Muscle of leg (tissue), 11 donors: ENCODE data around the gene CLSTN2. TPM values are rescaled to one million over a fixed set of nuclear protein-coding genes. Genes with fewer than 3 reads are reported as not detected.

Source experiments
- DNase-seq: peaks from one replicate; pipeline ENCODE4 v3.0.0; 2013
- H3K27ac ChIP-seq: one replicate; pipeline ENCODE4 v1.5.1; 2013; ENCODE audit warnings: mild to moderate bottlenecking, low read length, control low read depth
- H3K27me3 ChIP-seq: one replicate; pipeline ENCODE4 v1.6.1; 2013; ENCODE audit warnings: low read length; ENCODE audit not compliant: control insufficient read depth, insufficient read depth
- H3K36me3 ChIP-seq: one replicate; pipeline ENCODE4 v1.6.1; 2013; ENCODE audit warnings: low read length; ENCODE audit not compliant: control insufficient read depth, insufficient read depth
- H3K4me1 ChIP-seq: one replicate; pipeline ENCODE4 v1.6.1; 2013; ENCODE audit warnings: low read length; ENCODE audit not compliant: control insufficient read depth, insufficient read depth
- H3K4me3 ChIP-seq: one replicate; pipeline ENCODE4 v1.5.1; 2013; ENCODE audit warnings: low read length, control low read depth
- H3K9me3 ChIP-seq: replicated peaks from 2 replicates; pipeline ENCODE4 v1.6.1; 2013; ENCODE audit warnings: low read depth, low read length; ENCODE audit not compliant: control insufficient read depth
- whole genome bisulfite sequencing: methylation state at CpG from one replicate; pipeline ENCODE4 v1.1.5; 2013; ENCODE audit warnings: missing lambda C conversion rate; ENCODE audit not compliant: insufficient coverage; 5-methylcytosine and 5-hydroxymethylcytosine counted together
- polyA plus RNA-seq, 8 donors: library from polyadenylated mRNA; unstranded; fragments of 120-200 nt; gene quantifications; one replicate each; pipeline versions ENCODE4 v1.2.1 to v1.2.3, GENCODE V29; 2013; ENCODE audit warnings: inconsistent platforms in 1 of 8, low replicate concordance in 1 of 8; ENCODE audit not compliant: insufficient read length in 8 of 8, insufficient read depth in 1 of 8
- total RNA-seq: library from RNA; stranded (reverse); fragments of 120-200 nt; gene quantifications from one replicate; pipeline ENCODE4 v1.2.4, GENCODE V29; 2013

The CLSTN2 gene
- total and polyA plus RNA-seq, 9 donors = 1.9 to 5.2 (median 3.1) TPM

- Histone ChIP-seq H3K27ac (no peak overlapping the region), H3K9me3 (no peaks in the 10 kb centered on the region), H3K36me3 (no peaks in the 10 kb centered on the region), H3K27me3 (no peaks in the 10 kb centered on the region), H3K4me1 (peaks cover 5% of the 10 kb centered on the region), H3K4me3 (no peak overlapping the region)
- DNase-seq = no peak
- WGBS = 72% methylated on average over 2 of the region's 2 CpGs
Measured at GRCh38 chr3:140446734-140447133, 511.7 kb downstream of the CLSTN2 start.

DNA sequence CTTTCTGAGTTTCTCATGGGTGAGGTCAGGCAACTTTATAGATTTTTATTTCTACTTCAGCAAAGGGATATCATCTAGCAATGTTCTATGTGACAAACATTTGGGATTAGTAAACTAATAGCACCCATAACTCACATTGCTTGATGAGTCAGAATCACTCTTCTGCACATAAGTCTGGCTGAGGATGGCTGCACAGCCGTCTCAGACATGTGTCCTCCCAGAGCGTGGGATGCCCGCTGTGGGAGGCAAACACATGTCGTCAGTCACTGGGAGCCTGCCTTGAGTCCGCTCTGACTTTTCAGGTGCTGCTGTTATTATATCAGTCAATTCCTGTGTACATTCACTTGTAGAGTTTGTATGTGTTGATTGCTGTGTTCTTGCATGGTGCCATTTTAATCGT is 512.2 kb downstream of the CLSTN2 start:
- H3K4me3 ChIP-seq = no peak overlapping the region
- H3K27ac ChIP-seq = no peak overlapping the region
- peaks cover 5% of the 10 kb centered on the region for H3K4me1 ChIP-seq
- H3K9me3 ChIP-seq = no peaks in the 10 kb centered on the region
- DNase-seq = no peak
- no peaks in the 10 kb centered on the region for H3K36me3 ChIP-seq
- H3K27me3 ChIP-seq = no peaks in the 10 kb centered on the region
- WGBS = 71% methylated on average over 3 of the region's 6 CpGs

- Histone ChIP-seq H3K9me3 (no peaks in the 10 kb centered on the region), H3K4me1 (no peaks in the 10 kb centered on the region), H3K27ac (no peak overlapping the region), H3K4me3 (no peak overlapping the region), H3K27me3 (no peaks in the 10 kb centered on the region), H3K36me3 (no peaks in the 10 kb centered on the region)
- DNase-seq = no peak
- 79% methylated on average over 2 of the region's 3 CpGs for whole genome bisulfite sequencing
Measured at GRCh38 chr3:140448001-140448400, 513.0 kb downstream of the CLSTN2 start.

- no peak for DNase-seq
- no peaks in the 10 kb centered on the region for H3K27me3 ChIP-seq
- WGBS = 69% methylated on average over 4 of the region's 5 CpGs
- H3K9me3 ChIP-seq = no peaks in the 10 kb centered on the region
- H3K4me1 ChIP-seq = no peaks in the 10 kb centered on the region
- no peak overlapping the region for H3K4me3 ChIP-seq
- H3K27ac ChIP-seq = no peak overlapping the region
- no peaks in the 10 kb centered on the region for H3K36me3 ChIP-seq
Measured at GRCh38 chr3:140449413-140450256, 514.6 kb downstream of the CLSTN2 start.

- no peaks in the 10 kb centered on the region for H3K27me3 ChIP-seq
- H3K27ac ChIP-seq = no peak overlapping the region
- WGBS = no CpG with 5 or more reads among the region's 2 CpGs
- no peaks in the 10 kb centered on the region for H3K36me3 ChIP-seq
- no peak overlapping the region for H3K4me3 ChIP-seq
- H3K9me3 ChIP-seq = no peaks in the 10 kb centered on the region
- DNase-seq = no peak
- H3K4me1 ChIP-seq = peaks cover 5% of the 10 kb centered on the region
Measured at GRCh38 chr3:140453750-140454149, 518.8 kb downstream of the CLSTN2 start.

GRCh38 chr3:140455521-140456214 is 520.7 kb downstream of the CLSTN2 start:
- Histone ChIP-seq H3K27me3 (no peaks in the 10 kb centered on the region), H3K27ac (no peak overlapping the region), H3K4me3 (no peak overlapping the region), H3K4me1 (peaks cover 5% of the 10 kb centered on the region), H3K9me3 (no peaks in the 10 kb centered on the region), H3K36me3 (no peaks in the 10 kb centered on the region)
- peak; percentile 48 for DNase-seq
- 33% methylated on average over 2 of the region's 5 CpGs for WGBS

DNA sequence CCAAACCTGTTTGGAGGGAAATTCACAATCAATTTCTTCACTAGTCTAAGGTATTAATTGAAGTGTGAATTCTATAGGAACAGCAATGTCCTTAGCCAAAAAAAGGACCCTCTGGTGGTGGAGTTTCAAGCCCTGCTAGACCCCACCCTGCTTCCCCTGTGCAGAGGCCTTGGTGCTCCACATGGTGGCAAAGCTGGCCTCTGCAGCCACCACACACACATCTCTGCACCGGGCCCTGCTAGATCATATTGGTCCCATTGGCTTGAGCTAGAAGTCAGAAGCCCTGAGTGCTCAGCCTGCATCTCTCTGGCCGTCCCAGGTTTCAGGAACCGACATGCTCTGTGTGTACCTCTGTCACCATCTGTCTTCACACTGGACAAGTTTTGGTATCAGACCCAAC is 522.0 kb downstream of the CLSTN2 start:
- Histone ChIP-seq H3K36me3 (no peaks in the 10 kb centered on the region), H3K27ac (no peak overlapping the region), H3K9me3 (no peaks in the 10 kb centered on the region), H3K4me1 (peaks cover 5% of the 10 kb centered on the region), H3K27me3 (no peaks in the 10 kb centered on the region), H3K4me3 (no peak overlapping the region)
- DNase-seq = no peak
- WGBS = 94% methylated on average over 3 of the region's 3 CpGs

- Histone ChIP-seq H3K9me3 (no peaks in the 10 kb centered on the region), H3K27ac (no peak overlapping the region), H3K4me1 (peaks cover 5% of the 10 kb centered on the region), H3K27me3 (no peaks in the 10 kb centered on the region), H3K36me3 (no peaks in the 10 kb centered on the region), H3K4me3 (no peak overlapping the region)
- 98% methylated on average over 4 of the region's 8 CpGs for WGBS
- DNase-seq = no peak
Measured at GRCh38 chr3:140459462-140459861, 524.5 kb downstream of the CLSTN2 start.

DNA sequence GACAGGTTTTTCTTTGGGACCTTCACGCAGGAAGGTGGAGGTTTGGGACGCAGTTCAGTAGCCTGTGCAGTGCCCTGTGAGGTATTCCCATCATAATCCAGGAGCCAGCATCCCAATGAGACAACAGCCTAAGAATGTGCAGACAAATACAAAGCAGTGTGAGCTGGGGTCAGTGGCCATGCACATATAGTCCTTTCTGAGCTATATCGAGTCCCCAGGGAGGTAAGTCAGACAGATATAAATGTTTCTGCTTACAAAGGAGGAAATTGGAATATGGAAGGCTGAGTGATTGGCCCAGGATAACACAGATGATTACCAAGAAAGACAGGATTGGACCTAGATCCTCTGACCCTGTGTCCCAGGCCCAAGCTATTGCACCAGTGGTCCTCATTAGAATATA is 526.3 kb downstream of the CLSTN2 start:
- Histone ChIP-seq H3K4me1 (no peaks in the 10 kb centered on the region), H3K27me3 (no peaks in the 10 kb centered on the region), H3K4me3 (no peak overlapping the region), H3K36me3 (no peaks in the 10 kb centered on the region), H3K9me3 (no peaks in the 10 kb centered on the region), H3K27ac (no peak overlapping the region)
- DNase-seq = no peak
- WGBS = 86% methylated on average over 1 of the region's 3 CpGs

GRCh38 chr3:140463355-140463754 is 528.4 kb downstream of the CLSTN2 start:
- WGBS = 43% methylated on average over 2 of the region's 2 CpGs
- Histone ChIP-seq H3K27ac (no peak overlapping the region), H3K27me3 (no peaks in the 10 kb centered on the region), H3K4me3 (no peak overlapping the region), H3K4me1 (no peaks in the 10 kb centered on the region), H3K9me3 (no peaks in the 10 kb centered on the region), H3K36me3 (no peaks in the 10 kb centered on the region)
- DNase-seq = no peak
